Caco-2 (cell line): ENCODE results near the gene MAN1B1. TPM values are rescaled to one million over a fixed set of nuclear protein-coding genes. Genes with fewer than 3 reads are reported as not detected.

ENCODE experiments used
- BruUV-seq: library from RNA; stranded (reverse); fragments of 400-500 nt; replicated peaks from 2 replicates; lab custom pipeline; 2021; lab: Mats Ljungman, UMichigan
- CTCF ChIA-PET: fragments of 300-600 bp; sonication (Branson Sonifier 250); formaldehyde crosslinking; loops from one replicate; lab custom pipeline; 2022; ENCODE audit warnings: antibody characterized with exemption; lab: Charles Lee
- POLR2A ChIA-PET: fragments of 300-600 bp; sonication (Branson Sonifier 250); formaldehyde crosslinking; loops from one replicate; lab custom pipeline; 2022; ENCODE audit warnings: antibody characterized with exemption; lab: Charles Lee
- DNase-seq, 2 experiments: peaks; one replicate each; pipeline versions ENCODE4 v3.0.0 to v3.0.0-alpha.2; 2020 to 2022
- H3K27me3 ChIP-seq: replicated peaks from 2 replicates; pipeline ENCODE4 v1.6.0; 2011; ENCODE audit warnings: low read length; ENCODE audit not compliant: control insufficient read depth, insufficient read depth
- H3K36me3 ChIP-seq: 2 replicates; pipeline ENCODE4 v1.5.1; 2011; ENCODE audit warnings: low read length; ENCODE audit not compliant: control insufficient read depth, insufficient read depth
- H3K4me1 ChIP-seq: fragments of 250-450 bp; sonication (Bioruptor Pico); 2 replicates; pipeline ENCODE4 v1.5.1; 2020; ENCODE audit warnings: mild to moderate bottlenecking
- H3K4me3 ChIP-seq: 2 replicates; pipeline ENCODE4 v1.5.1; 2011; ENCODE audit warnings: low read depth, mild to moderate bottlenecking, control low read depth, low read length
- H3K9me3 ChIP-seq: fragments of 250-450 bp; sonication (Bioruptor Pico); 2 replicates; pipeline ENCODE4 v1.5.1; 2020; ENCODE audit warnings: mild to moderate bottlenecking, moderate library complexity
- H3K27ac Mint-ChIP-seq: one replicate; pipeline ENCODE4 v1.8.0; 2022; ENCODE audit warnings: mixed read lengths; ENCODE audit not compliant: unreplicated experiment
- H3K27me3 Mint-ChIP-seq: one replicate; pipeline ENCODE4 v1.8.0; 2022; ENCODE audit warnings: mixed read lengths; ENCODE audit not compliant: insufficient read depth, unreplicated experiment
- H3K36me3 Mint-ChIP-seq: one replicate; pipeline ENCODE4 v1.8.0; 2022; ENCODE audit warnings: mild to moderate bottlenecking, mixed read lengths; ENCODE audit not compliant: insufficient read depth, unreplicated experiment
- H3K4me1 Mint-ChIP-seq: one replicate; pipeline ENCODE4 v1.8.0; 2022; ENCODE audit warnings: low read depth, mixed read lengths; ENCODE audit not compliant: unreplicated experiment
- H3K4me3 Mint-ChIP-seq: one replicate; pipeline ENCODE4 v1.8.0; 2022; ENCODE audit warnings: mild to moderate bottlenecking, moderate library complexity, mixed read lengths; ENCODE audit not compliant: unreplicated experiment
- H3K9me3 Mint-ChIP-seq: one replicate; pipeline ENCODE4 v1.8.0; 2022; ENCODE audit warnings: mixed read lengths; ENCODE audit not compliant: unreplicated experiment
- CTCF ChIP-seq, 2 experiments: fragments of 200-600 bp in 1 of 2; IDR thresholded peaks; 1 replicate in 1 of 2; 2 replicates in 1 of 2; pipeline versions ENCODE4 v1.5.1 to v1.8.0; 2011 to 2022; ENCODE audit warnings: antibody characterized with exemption in 1 of 2, control low read depth in 1 of 2, inconsistent platforms in 1 of 2, low read depth in 1 of 2, low read length in 1 of 2, mild to moderate bottlenecking in 1 of 2, moderate library complexity in 1 of 2; ENCODE audit not compliant: insufficient read depth in 1 of 2, severe bottlenecking in 1 of 2, unreplicated experiment in 1 of 2
- intact Hi-C: fragments of 100-400 bp; cut with micrococcal nuclease; formaldehyde crosslinking; loops from one replicate; pipeline ENCODE4 v1.10.0; 2022; ENCODE audit not compliant: unreplicated experiment
- total RNA-seq: library from RNA; stranded (reverse); gene quantifications from 2 replicates; pipeline ENCODE4 v1.2.3, GENCODE V29; 2022

Gene MAN1B1
- total RNA-seq, 1 experiment from 2014 or later, result 57.7 TPM

GRCh38 chr9:137068539-137069507, 18.0 kb upstream of the MAN1B1 start:
- Mint-ChIP-seq H3K4me3 (peak overlapping the region; percentile 68), H3K9me3 (no peaks in the 10 kb centered on the region), H3K4me1 (peaks cover 18% of the 10 kb centered on the region), H3K27ac (peak overlapping the region; percentile 87), H3K27me3 (no peaks in the 10 kb centered on the region), H3K36me3 (peaks cover 25% of the 10 kb centered on the region)
- Histone ChIP-seq H3K36me3 (0 out of 2 replicates have a peak, but pooled peaks cover 2% of the 10 kb centered on the region), H3K4me1 (peaks cover 28% of the 10 kb centered on the region), H3K27me3 (no peaks in the 10 kb centered on the region), H3K9me3 (no peaks in the 10 kb centered on the region), H3K4me3 (peak overlapping the region; percentile 80)
- ChIA-PET POLR2A (interaction anchor here (1.4 to 1.9 kb wide), 2 partner anchors 18 kb away, joined by 14 to 24 read pairs; partner anchors contain the start of gene MAN1B1), CTCF (interaction anchor here (0.5 to 5.2 kb wide), 35 partner anchors 8 to 373 kb away, joined by 3 to 57 read pairs (median 6); partner anchors contain the start of genes ABCA2, ENTPD2, ENTPD8 and MAN1B1)
- BruUV-seq, result TSS peak; percentile 18
- intact Hi-C loops, result no loop called here
- DNase-seq, result no peak
- TF ChIP-seq CTCF (IDR thresholded peaks at IDR 0.05; ENCODE audit: insufficient read depth in 1 of 2, low read depth in 1 of 2, low read length in 1 of 2, severe bottlenecking in 1 of 2, unreplicated experiment in 1 of 2), result no peak

- Histone ChIP-seq H3K27me3 (no peaks in the 10 kb centered on the region), H3K36me3 (0 out of 2 replicates have a peak, but pooled peaks cover 2% of the 10 kb centered on the region), H3K4me3 (peak overlapping the region; percentile 80), H3K4me1 (peaks cover 33% of the 10 kb centered on the region), H3K9me3 (no peaks in the 10 kb centered on the region)
- TF ChIP-seq CTCF (IDR thresholded peaks at IDR 0.05; ENCODE audit: insufficient read depth in 1 of 2, low read depth in 1 of 2, low read length in 1 of 2, severe bottlenecking in 1 of 2, unreplicated experiment in 1 of 2), result no peak
- no peaks in the 10 kb centered on the region for H3K9me3 Mint-ChIP-seq
- H3K27me3 Mint-ChIP-seq, result no peaks in the 10 kb centered on the region
- H3K4me1 Mint-ChIP-seq, result peaks cover 18% of the 10 kb centered on the region
- peak in 1 of 2 experiments; percentile 49 for DNase-seq
- intact Hi-C loops, result loop anchor here (1.0 kb wide), 2 partner anchors 17 to 23 kb away; partner anchors contain the start of genes MAN1B1 and NPDC1
- POLR2A ChIA-PET, result interaction anchor here (0.5 to 1.9 kb wide), 7 partner anchors 16 to 311 kb away, joined by 3 to 24 read pairs (median 4); partner anchors contain the start of genes ANAPC2, ENTPD2, LCN8 and MAN1B1
- no TSS peak for BruUV-seq
- H3K4me3 Mint-ChIP-seq, result peak overlapping the region; percentile 68
- CTCF ChIA-PET, result interaction anchor here (0.6 to 5.2 kb wide), 15 partner anchors 9 to 372 kb away, joined by 3 to 42 read pairs (median 7); partner anchors contain the start of genes ABCA2, ANAPC2, CYSRT1 and ENTPD2
- no peak overlapping the region for H3K27ac Mint-ChIP-seq
- peaks cover 18% of the 10 kb centered on the region for H3K36me3 Mint-ChIP-seq
These were observed 17.2 kb upstream of the MAN1B1 start for GRCh38 chr9:137069508-137070091.
